Measurements from ENCODE around the gene GABBR2.

DNA sequence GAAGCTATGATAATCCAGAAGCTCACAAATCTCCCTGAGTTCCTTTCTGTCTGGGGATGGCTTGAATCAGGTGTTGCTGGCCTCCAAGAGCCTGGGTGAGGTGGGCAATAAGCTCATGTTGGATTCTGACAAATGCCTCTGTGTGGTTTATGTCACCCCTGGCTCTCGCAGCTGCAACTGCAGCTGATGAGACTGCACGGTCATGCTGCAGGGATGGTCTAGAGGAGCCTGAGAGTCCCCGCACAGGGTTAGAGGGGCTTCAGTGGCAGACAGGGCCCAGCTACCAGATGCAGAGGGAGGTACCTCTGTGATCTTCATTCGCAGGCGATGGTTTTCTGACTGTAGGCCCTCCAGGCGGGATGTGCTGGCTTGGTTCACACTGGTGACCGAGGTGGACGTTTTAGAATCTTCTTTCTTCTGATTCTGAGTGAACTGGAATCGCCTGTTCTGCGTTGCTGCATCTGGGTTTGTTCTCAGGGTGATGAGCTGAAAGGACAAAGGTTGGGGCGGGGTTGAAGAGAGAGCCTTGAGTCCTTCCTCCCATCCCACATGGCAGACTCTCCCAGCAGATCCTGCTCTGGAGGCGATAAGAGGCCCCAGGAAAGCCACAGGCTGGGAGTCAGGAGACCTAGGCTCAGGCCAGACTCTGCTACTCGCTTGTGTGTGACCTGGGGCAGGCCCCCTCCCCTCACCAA lies 405.6 kb downstream of the GABBR2 start:
- no peak for TF ChIP-seq EZH2 (IDR thresholded peaks at IDR 0.05; ENCODE audit: borderline replicate concordance, low read length)
- TF ChIP-seq, protein P1, sequence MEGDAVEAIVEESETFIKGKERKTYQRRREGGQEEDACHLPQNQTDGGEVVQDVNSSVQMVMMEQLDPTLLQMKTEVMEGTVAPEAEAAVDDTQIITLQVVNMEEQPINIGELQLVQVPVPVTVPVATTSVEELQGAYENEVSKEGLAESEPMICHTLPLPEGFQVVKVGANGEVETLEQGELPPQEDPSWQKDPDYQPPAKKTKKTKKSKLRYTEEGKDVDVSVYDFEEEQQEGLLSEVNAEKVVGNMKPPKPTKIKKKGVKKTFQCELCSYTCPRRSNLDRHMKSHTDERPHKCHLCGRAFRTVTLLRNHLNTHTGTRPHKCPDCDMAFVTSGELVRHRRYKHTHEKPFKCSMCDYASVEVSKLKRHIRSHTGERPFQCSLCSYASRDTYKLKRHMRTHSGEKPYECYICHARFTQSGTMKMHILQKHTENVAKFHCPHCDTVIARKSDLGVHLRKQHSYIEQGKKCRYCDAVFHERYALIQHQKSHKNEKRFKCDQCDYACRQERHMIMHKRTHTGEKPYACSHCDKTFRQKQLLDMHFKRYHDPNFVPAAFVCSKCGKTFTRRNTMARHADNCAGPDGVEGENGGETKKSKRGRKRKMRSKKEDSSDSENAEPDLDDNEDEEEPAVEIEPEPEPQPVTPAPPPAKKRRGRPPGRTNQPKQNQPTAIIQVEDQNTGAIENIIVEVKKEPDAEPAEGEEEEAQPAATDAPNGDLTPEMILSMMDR (conservative IDR thresholded peaks at IDR 0.05 in 1 of 2, IDR thresholded peaks at IDR 0.05 in 1 of 2; ENCODE audit: extremely low read depth in 1 of 2, insufficient read depth in 1 of 2, low read depth in 1 of 2, low read length in 2 of 2), result no peak

Data from mammary epithelial cell (primary cell).